K562 (cell line): ENCODE measurements around the gene KCNK4. TPM values are rescaled to one million over a fixed set of nuclear protein-coding genes. Genes with fewer than 3 reads are reported as not detected.

Experiments used
- ADNP ChIP-seq: fragments of 200-800 bp; sonication (Bioruptor generic); IDR thresholded peaks from 2 replicates; pipeline ENCODE4 v1.6.1; 2016; ENCODE audit warnings: missing genetic modification characterization, missing compliant biosample characterization
- EGR1 ChIP-seq: fragments of 450-650 bp; conservative IDR thresholded peaks from 2 replicates; pipeline ENCODE4 v1.6.1; 2017; ENCODE audit warnings: mild to moderate bottlenecking
- ETS1 ChIP-seq: conservative IDR thresholded peaks from 2 replicates; pipeline ENCODE4 v1.6.1; 2011; ENCODE audit warnings: low read depth, mild to moderate bottlenecking, low read length; ENCODE audit not compliant: control insufficient read depth
- GATAD2A ChIP-seq: fragments of 450-650 bp; IDR thresholded peaks from 2 replicates; pipeline ENCODE4 v1.6.1; 2017
- HDAC6 ChIP-seq: IDR thresholded peaks from 2 replicates; pipeline ENCODE4 v1.6.1; 2012; ENCODE audit warnings: low read depth, mild to moderate bottlenecking, control low read depth, inconsistent platforms, low read length, moderate library complexity
- NR2C2 ChIP-seq, 2 experiments: fragments of 200-800 bp in 1 of 2; sonication (Bioruptor generic) in 1 of 2; sonication (generic) in 1 of 2; formaldehyde crosslinking in 1 of 2; IDR thresholded peaks; 2 replicates each; pipeline versions ENCODE4 v1.6.1 to v1.8.0; 2016 to 2022; ENCODE audit warnings: mild to moderate bottlenecking in 1 of 2, missing compliant biosample characterization in 1 of 2, missing genetic modification characterization in 1 of 2, missing genetic modification reagents in 1 of 2
- PTTG1 ChIP-seq: fragments of 450-650 bp; IDR thresholded peaks from 2 replicates; pipeline ENCODE4 v1.6.1; 2016; ENCODE audit warnings: low read depth, mild to moderate bottlenecking, missing genetic modification characterization, missing compliant biosample characterization
- REST ChIP-seq, 2 experiments: fragments of 450-650 bp; formaldehyde crosslinking in 1 of 2; IDR thresholded peaks; 2 replicates each; pipeline versions ENCODE4 v1.4.0 to v1.6.1; 2014 to 2020; ENCODE audit warnings: mild to moderate bottlenecking in 2 of 2, borderline replicate concordance in 1 of 2, low read depth in 1 of 2
- SPI1 ChIP-seq: IDR thresholded peaks from 2 replicates; pipeline ENCODE4 v1.6.1; 2011; ENCODE audit warnings: low read depth, low read length, control low read depth, borderline replicate concordance
- ZC3H11A ChIP-seq: IDR thresholded peaks from 2 replicates; pipeline ENCODE4 v1.6.1; 2012; ENCODE audit warnings: low read depth, low read length, improper control_type of control experiment
- ZNF263 ChIP-seq: sonication (generic); formaldehyde crosslinking; IDR thresholded peaks from 2 replicates; pipeline ENCODE4 v1.8.0; 2022; ENCODE audit warnings: mild to moderate bottlenecking, missing genetic modification reagents, borderline replicate concordance
- ZNF41 ChIP-seq: fragments of 250-450 bp; sonication (Bioruptor Pico); conservative IDR thresholded peaks from 2 replicates; pipeline ENCODE4 v1.4.0; 2020; ENCODE audit warnings: mild to moderate bottlenecking
- polyA plus RNA-seq, 8 experiments: library from polyadenylated mRNA; depleted of rRNA in 4 of 8; stranded (reverse) in 5 of 8; unstranded in 3 of 8; fragments of >200 nt; fragmentation: Nextera tagmentation in 2 of 8; fragmentation: Illumina TruSeq in 1 of 8; extraction: Ambion mirVana in 2 of 8; extraction: Trizol in 1 of 8; gene quantifications; 2 replicates each; pipeline versions ENCODE4 v1.2.1 to v1.2.3, GENCODE V29; 2011 to 2014; ENCODE audit warnings: inconsistent platforms in 1 of 8, missing spikeins in 1 of 8
- total RNA-seq, 7 experiments: library from RNA; depleted of rRNA in 6 of 7; stranded (reverse); fragments of >200 nt in 6 of 7; fragmentation: Illumina TruSeq in 2 of 7; extraction: Trizol in 2 of 7; gene quantifications; 2 replicates each; pipeline versions ENCODE4 v1.2.1 to v1.2.3, GENCODE V29; 2011 to 2021; ENCODE audit warnings: low replicate concordance in 1 of 7
- TF ChIP-seq, protein P1 (sequence below): sonication (generic); formaldehyde crosslinking; IDR thresholded peaks from 2 replicates; pipeline ENCODE4 v1.8.0; 2022; ENCODE audit warnings: mild to moderate bottlenecking, low read depth, missing genetic modification reagents
- TF ChIP-seq, protein P2 (sequence below): sonication (generic); formaldehyde crosslinking; IDR thresholded peaks from 2 replicates; pipeline ENCODE4 v1.8.1; 2022; ENCODE audit warnings: missing genetic modification reagents

KCNK4 gene
- total and polyA plus RNA-seq, 9 of the 15 experiments (the other 6 are each of a cell fraction or from before 2014, with no cell fraction given), result not detected

DNA sequence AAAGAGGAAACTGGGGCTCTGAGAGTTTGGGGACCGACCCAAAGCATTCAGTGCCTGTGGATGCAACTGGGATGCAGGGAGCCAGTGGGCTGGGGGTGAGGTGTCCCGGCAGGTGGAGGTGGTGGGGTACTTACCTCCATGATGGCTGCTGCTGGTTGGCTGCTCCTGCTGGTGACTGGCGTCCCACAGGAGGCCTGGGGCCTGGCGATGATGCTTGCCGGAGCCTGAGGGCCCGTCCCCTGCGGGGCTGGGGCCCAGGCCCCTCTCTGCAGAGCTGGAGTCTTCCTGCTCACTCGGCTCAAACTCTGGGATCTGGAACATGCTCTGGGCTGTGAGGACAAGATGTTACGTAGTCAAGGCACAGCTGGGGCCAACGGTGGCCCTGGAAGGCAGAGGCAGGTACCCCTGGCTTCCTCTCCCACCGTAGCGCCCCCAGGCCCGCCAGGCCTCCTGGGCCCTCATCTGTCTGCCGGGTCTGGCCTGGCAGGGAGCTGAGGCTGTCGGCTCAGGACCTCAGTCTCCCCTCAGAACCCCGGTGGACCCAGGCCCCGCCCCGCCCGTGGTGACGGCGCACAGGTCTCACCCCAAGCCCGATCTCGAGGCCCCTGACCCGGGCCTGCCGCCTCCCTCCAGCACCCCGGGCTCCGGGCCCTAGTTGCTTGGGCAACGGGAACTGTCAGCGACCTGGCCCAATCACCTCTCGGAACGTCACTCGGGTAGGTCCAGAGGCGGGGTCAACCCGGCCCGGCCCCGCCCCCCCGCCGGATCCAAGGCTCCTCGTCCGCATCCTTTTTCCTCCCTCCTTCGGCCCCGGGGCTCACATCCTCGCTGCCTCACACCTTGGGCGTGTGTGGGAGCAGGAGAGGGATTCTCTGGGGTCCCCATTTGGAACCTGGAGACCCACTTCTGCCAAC, 6.8 kb upstream of the KCNK4 start, which contains the start of gene BAD (continued):
- TF ChIP-seq ZC3H11A (no peak), ZNF41 (CRISPR knock-in tag) (no peak), NR2C2 (CRISPR knock-in tag; IDR thresholded peaks at IDR 0.05) (no peak), NR2C2 (tag; IDR thresholded peaks at IDR 0.05) (no peak), ZNF263 (CRISPR knock-in tag) (no peak), ADNP (tag) (no peak), GATAD2A (no peak), PTTG1 (no peak), EGR1 (no peak), ETS1 (no peak; the same call in 1 of the 2 replicates), HDAC6 (no peak), REST (IDR thresholded peaks at IDR 0.05; ENCODE audit: borderline replicate concordance) (no peak), REST (CRISPR knock-in tag; IDR thresholded peaks at IDR 0.05; ENCODE audit: low read depth) (no peak), SPI1 (no peak)
- TF ChIP-seq, protein P1, sequence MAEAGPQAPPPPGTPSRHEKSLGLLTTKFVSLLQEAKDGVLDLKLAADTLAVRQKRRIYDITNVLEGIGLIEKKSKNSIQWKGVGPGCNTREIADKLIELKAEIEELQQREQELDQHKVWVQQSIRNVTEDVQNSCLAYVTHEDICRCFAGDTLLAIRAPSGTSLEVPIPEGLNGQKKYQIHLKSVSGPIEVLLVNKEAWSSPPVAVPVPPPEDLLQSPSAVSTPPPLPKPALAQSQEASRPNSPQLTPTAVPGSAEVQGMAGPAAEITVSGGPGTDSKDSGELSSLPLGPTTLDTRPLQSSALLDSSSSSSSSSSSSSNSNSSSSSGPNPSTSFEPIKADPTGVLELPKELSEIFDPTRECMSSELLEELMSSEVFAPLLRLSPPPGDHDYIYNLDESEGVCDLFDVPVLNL (CRISPR knock-in tag), result no peak
- TF ChIP-seq, protein P2, sequence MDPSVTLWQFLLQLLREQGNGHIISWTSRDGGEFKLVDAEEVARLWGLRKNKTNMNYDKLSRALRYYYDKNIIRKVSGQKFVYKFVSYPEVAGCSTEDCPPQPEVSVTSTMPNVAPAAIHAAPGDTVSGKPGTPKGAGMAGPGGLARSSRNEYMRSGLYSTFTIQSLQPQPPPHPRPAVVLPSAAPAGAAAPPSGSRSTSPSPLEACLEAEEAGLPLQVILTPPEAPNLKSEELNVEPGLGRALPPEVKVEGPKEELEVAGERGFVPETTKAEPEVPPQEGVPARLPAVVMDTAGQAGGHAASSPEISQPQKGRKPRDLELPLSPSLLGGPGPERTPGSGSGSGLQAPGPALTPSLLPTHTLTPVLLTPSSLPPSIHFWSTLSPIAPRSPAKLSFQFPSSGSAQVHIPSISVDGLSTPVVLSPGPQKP (CRISPR knock-in tag), result no peak
